Neural progenitor cell (in vitro differentiated cells): ENCODE measurements around the gene SCPEP1. TPM values are rescaled to one million over a fixed set of nuclear protein-coding genes. Genes with fewer than 3 reads are reported as not detected.

Source experiments
- DNase-seq: peaks from one replicate; pipeline ENCODE4 v3.0.0-alpha.2; 2016; ENCODE audit warnings: low spot score
- H2AFZ ChIP-seq: fragments of 200-600 bp; sonication (generic); replicated peaks from 2 replicates; pipeline ENCODE4 v1.6.1; 2016; ENCODE audit warnings: antibody characterized with exemption
- H3F3A ChIP-seq: fragments of 200-600 bp; sonication (generic); 2 replicates; pipeline ENCODE4 v1.6.1; 2016; ENCODE audit warnings: antibody characterized with exemption, low read depth
- H3K27ac ChIP-seq: fragments of 200-600 bp; sonication (generic); 2 replicates; pipeline ENCODE4 v1.5.1; 2016; ENCODE audit warnings: mild to moderate bottlenecking
- H3K27me3 ChIP-seq: fragments of 200-600 bp; sonication (generic); 2 replicates; pipeline ENCODE4 v1.6.1; 2016; ENCODE audit warnings: mild to moderate bottlenecking, moderate library complexity
- H3K36me3 ChIP-seq: fragments of 200-600 bp; sonication (generic); 2 replicates; pipeline ENCODE4 v1.5.1; 2016
- H3K4me1 ChIP-seq: fragments of 200-600 bp; sonication (generic); 2 replicates; pipeline ENCODE4 v1.6.1; 2016; ENCODE audit warnings: mixed run types
- H3K4me2 ChIP-seq: fragments of 200-600 bp; sonication (generic); 2 replicates; pipeline ENCODE4 v1.6.1; 2016
- H3K4me3 ChIP-seq: fragments of 200-600 bp; sonication (generic); 2 replicates; pipeline ENCODE4 v1.5.1; 2016
- H3K79me2 ChIP-seq: fragments of 200-600 bp; sonication (generic); 2 replicates; pipeline ENCODE4 v1.6.1; 2016; ENCODE audit warnings: low read depth
- H3K9ac ChIP-seq: fragments of 200-600 bp; sonication (generic); 2 replicates; pipeline ENCODE4 v1.6.1; 2016
- H3K9me3 ChIP-seq: fragments of 200-600 bp; sonication (generic); 2 replicates; pipeline ENCODE4 v1.5.1; 2016; ENCODE audit warnings: low read depth
- H4K20me1 ChIP-seq: fragments of 200-600 bp; sonication (generic); 2 replicates; pipeline ENCODE4 v1.6.1; 2016; ENCODE audit warnings: low read depth
- H3K27ac Mint-ChIP-seq: 3 replicates; pipeline ENCODE4 v1.8.0; 2021; ENCODE audit warnings: mixed read lengths
- H3K27me3 Mint-ChIP-seq: 2 replicates; pipeline ENCODE4 v1.8.0; 2022; ENCODE audit warnings: low read depth, mild to moderate bottlenecking, inconsistent platforms, moderate library complexity, mixed read lengths; ENCODE audit not compliant: insufficient read depth
- H3K36me3 Mint-ChIP-seq: 3 replicates; pipeline ENCODE4 v1.8.0; 2021; ENCODE audit warnings: mixed read lengths
- H3K4me1 Mint-ChIP-seq: 3 replicates; pipeline ENCODE4 v1.8.0; 2021; ENCODE audit warnings: mixed read lengths
- H3K4me3 Mint-ChIP-seq: 3 replicates; pipeline ENCODE4 v1.8.0; 2021; ENCODE audit warnings: mild to moderate bottlenecking, moderate library complexity, mixed read lengths
- H3K9me3 Mint-ChIP-seq: 3 replicates; pipeline ENCODE4 v1.8.0; 2020; ENCODE audit warnings: mixed read lengths
- EZH2 ChIP-seq: fragments of 200-600 bp; sonication (generic); IDR thresholded peaks from 2 replicates; pipeline ENCODE4 v1.6.1; 2017; ENCODE audit warnings: antibody characterized with exemption, mild to moderate bottlenecking, moderate library complexity
- EZH2phosphoT487 ChIP-seq: fragments of 200-600 bp; sonication (generic); IDR thresholded peaks from 2 replicates; pipeline ENCODE4 v1.6.1; 2017; ENCODE audit warnings: antibody characterized with exemption
- total RNA-seq: library from RNA; depleted of rRNA; stranded (reverse); fragments of >200 nt; gene quantifications from 2 replicates; pipeline ENCODE4 v1.2.3, GENCODE V29; 2015; ENCODE audit warnings: low replicate concordance
- TF ChIP-seq, protein P1 (sequence below): fragments of 200-600 bp; sonication (generic); IDR thresholded peaks from 2 replicates; pipeline ENCODE4 v1.5.1; 2017; ENCODE audit warnings: antibody characterized with exemption, mild to moderate bottlenecking

Gene SCPEP1
- total RNA-seq, 1 donor from 2014 or later: 28.7 TPM

DNA sequence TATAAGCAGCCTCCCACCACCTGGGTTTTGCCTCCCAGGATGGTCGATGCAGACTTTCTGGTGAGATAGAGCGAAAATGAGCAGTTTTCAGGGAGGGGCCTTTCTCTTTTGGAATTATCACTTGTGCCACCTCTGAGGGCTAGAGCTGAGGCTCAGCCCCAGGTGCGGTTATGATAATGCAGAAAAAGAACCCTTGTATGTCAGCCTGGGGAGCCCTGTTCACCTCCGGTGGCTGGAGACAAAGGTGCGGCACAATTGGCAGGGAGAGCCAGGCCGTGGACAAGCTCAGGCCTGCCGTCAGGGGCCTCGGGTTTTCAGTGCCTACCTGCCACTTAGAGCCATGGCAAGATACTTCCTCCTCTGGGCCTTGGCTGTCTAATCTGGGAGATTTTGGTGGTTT lies 4.4 kb downstream of the SCPEP1 start:
- H3K9me3 ChIP-seq: no peaks in the 10 kb centered on the region
- H3K9me3 Mint-ChIP-seq: no peaks in the 10 kb centered on the region
- H3K4me1 Mint-ChIP-seq: peaks cover 24% of the 10 kb centered on the region
- TF ChIP-seq EZH2phosphoT487: no peak
- no peak for TF ChIP-seq EZH2
- TF ChIP-seq, protein P1, sequence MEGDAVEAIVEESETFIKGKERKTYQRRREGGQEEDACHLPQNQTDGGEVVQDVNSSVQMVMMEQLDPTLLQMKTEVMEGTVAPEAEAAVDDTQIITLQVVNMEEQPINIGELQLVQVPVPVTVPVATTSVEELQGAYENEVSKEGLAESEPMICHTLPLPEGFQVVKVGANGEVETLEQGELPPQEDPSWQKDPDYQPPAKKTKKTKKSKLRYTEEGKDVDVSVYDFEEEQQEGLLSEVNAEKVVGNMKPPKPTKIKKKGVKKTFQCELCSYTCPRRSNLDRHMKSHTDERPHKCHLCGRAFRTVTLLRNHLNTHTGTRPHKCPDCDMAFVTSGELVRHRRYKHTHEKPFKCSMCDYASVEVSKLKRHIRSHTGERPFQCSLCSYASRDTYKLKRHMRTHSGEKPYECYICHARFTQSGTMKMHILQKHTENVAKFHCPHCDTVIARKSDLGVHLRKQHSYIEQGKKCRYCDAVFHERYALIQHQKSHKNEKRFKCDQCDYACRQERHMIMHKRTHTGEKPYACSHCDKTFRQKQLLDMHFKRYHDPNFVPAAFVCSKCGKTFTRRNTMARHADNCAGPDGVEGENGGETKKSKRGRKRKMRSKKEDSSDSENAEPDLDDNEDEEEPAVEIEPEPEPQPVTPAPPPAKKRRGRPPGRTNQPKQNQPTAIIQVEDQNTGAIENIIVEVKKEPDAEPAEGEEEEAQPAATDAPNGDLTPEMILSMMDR: no peak
- H4K20me1 ChIP-seq: no peaks in the 10 kb centered on the region
- H3K4me3 Mint-ChIP-seq: no peak overlapping the region
- H2AFZ ChIP-seq: no peak overlapping the region
- no peak overlapping the region for H3K27ac Mint-ChIP-seq
- peaks cover 31% of the 10 kb centered on the region for H3K4me1 ChIP-seq
- H3F3A ChIP-seq: peaks cover 18% of the 10 kb centered on the region
- DNase-seq: no peak
- no peaks in the 10 kb centered on the region for H3K79me2 ChIP-seq
- no peak overlapping the region for H3K9ac ChIP-seq
- no peaks in the 10 kb centered on the region for H3K36me3 ChIP-seq
- peak overlapping the region; percentile 53 for H3K4me2 ChIP-seq
- H3K27me3 Mint-ChIP-seq: peaks cover 2% of the 10 kb centered on the region
- no peak overlapping the region for H3K4me3 ChIP-seq
- H3K27ac ChIP-seq: no peak overlapping the region
- H3K27me3 ChIP-seq: peaks cover 4% of the 10 kb centered on the region
- H3K36me3 Mint-ChIP-seq: peaks cover 2% of the 10 kb centered on the region

DNA sequence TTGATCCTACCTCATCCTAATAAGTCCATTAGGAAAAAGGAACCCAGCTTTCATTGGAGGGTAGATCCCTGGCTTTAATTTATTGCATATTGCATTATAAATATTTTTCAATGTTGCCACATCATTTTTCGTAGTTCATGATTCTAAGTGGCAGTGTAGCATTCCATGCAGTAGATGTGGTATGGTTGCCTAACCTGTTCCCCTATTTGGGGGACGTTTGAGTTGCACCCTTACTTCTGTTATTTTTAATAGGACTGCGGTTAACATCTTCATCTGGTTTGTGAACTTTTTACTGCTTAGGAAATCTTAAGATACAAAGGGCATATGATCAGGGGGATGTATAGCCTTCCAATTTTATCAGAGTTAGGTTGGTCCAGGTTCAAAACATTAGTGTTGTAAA lies 5.4 kb downstream of the SCPEP1 start:
- Histone ChIP-seq H3K27me3 (no peaks in the 10 kb centered on the region), H3K27ac (no peak overlapping the region), H3K36me3 (no peaks in the 10 kb centered on the region), H3K79me2 (no peaks in the 10 kb centered on the region), H3K4me1 (peaks cover 27% of the 10 kb centered on the region), H3F3A (peaks cover 14% of the 10 kb centered on the region), H4K20me1 (no peaks in the 10 kb centered on the region), H3K9me3 (no peaks in the 10 kb centered on the region), H3K9ac (no peak overlapping the region), H3K4me3 (no peak overlapping the region), H2AFZ (no peak overlapping the region), H3K4me2 (no peak overlapping the region)
- Mint-ChIP-seq H3K27me3 (peaks cover 2% of the 10 kb centered on the region), H3K36me3 (peaks cover 2% of the 10 kb centered on the region), H3K4me3 (no peak overlapping the region), H3K27ac (no peak overlapping the region), H3K4me1 (peaks cover 22% of the 10 kb centered on the region), H3K9me3 (no peaks in the 10 kb centered on the region)
- TF ChIP-seq EZH2 (no peak), EZH2phosphoT487 (no peak)
- TF ChIP-seq, protein P1: no peak
- DNase-seq: no peak

DNA sequence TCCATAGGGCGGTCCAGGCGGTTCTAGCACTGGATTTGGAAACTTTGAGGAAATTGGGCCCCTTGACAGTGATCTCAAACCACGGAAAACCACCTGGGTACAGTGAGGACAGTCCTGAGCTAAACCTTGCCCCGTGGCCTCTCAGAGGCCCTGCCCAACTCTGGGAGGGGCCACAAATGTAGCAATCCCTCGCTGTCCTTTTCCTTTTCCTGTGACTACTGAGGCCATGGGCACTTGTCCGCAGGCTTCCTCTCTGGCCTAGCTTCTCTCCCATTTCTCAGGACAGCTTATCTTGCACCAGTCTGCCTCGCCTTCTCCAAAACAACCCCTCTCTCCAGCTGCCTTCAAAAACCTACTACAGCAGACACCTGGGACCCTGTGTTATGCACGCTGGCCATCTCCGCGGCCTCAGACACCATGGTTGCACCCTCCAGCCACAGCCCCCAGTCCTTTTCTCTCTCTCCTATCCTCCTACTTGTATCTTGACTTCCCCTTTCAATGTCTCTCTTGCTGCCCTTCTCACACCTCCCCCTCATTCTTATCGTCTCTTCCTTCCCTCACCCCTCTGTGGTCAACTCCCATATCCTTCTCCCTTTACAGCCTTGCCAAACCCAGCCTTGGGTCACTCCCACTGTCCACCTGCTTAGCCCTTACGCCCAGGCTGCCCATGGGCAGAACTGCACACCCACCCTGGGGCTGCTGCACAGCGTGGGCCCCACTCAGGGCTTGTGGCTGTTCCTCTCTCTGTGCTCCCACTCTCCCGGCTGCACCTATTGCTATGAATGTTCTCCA lies 7.6 kb downstream of the SCPEP1 start:
- Histone ChIP-seq H3K79me2 (no peaks in the 10 kb centered on the region), H3K9me3 (no peaks in the 10 kb centered on the region), H3K27me3 (no peaks in the 10 kb centered on the region), H2AFZ (no peak overlapping the region), H4K20me1 (no peaks in the 10 kb centered on the region), H3F3A (peaks cover 5% of the 10 kb centered on the region), H3K36me3 (peaks cover 4% of the 10 kb centered on the region), H3K9ac (no peak overlapping the region), H3K4me1 (peaks cover 13% of the 10 kb centered on the region), H3K4me2 (no peak overlapping the region), H3K27ac (no peak overlapping the region), H3K4me3 (no peak overlapping the region)
- Mint-ChIP-seq H3K27me3 (peaks cover 2% of the 10 kb centered on the region), H3K4me1 (peaks cover 9% of the 10 kb centered on the region), H3K4me3 (no peak overlapping the region), H3K27ac (no peak overlapping the region), H3K9me3 (no peaks in the 10 kb centered on the region), H3K36me3 (peaks cover 2% of the 10 kb centered on the region)
- TF ChIP-seq EZH2phosphoT487: no peak
- TF ChIP-seq, protein P1: no peak
- TF ChIP-seq EZH2: no peak
- no peak for DNase-seq
